ENCODE measurements around the gene OR11H7.

DNA sequence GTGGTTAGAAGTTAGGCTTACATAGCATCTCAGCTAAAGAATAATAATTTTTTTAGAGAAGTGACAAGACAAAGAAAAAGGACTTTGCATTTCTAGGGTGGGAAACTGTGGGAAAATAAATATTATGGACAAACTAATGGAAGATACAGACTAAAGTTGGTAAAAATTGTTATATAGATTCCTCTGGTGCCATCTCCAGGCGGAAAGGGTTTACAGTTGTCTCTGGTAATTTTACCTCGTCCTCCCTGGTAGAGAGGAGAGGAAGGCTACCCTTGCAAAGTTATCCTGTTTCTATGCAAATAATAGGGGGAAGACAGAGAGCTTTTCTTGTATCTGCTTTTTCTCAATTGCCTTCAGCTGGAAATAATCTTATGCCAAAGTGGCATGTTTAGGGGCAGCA lies 32.9 kb upstream of the OR11H7 start:
- TF ChIP-seq CTCF (IDR thresholded peaks at IDR 0.05) (no peak), POLR2A (IDR thresholded peaks at IDR 0.05) (no peak), EP300 (IDR thresholded peaks at IDR 0.05) (no peak)
